Loucy (cell line): ENCODE results near the gene NOD1.

Experiments used
- H2AFZ ChIP-seq: fragments of 200-600 bp; sonication (generic); 2 replicates; pipeline ENCODE4 v1.6.0; 2016; ENCODE audit warnings: antibody characterized with exemption, mild to moderate bottlenecking, low read length, moderate library complexity
- H3F3A ChIP-seq: fragments of 200-600 bp; 2 replicates; pipeline ENCODE4 v1.6.0; 2016; ENCODE audit warnings: antibody characterized with exemption, low read depth, mild to moderate bottlenecking
- H3K27me3 ChIP-seq: fragments of 200-600 bp; sonication (generic); 2 replicates; pipeline ENCODE4 v1.6.1; 2014; ENCODE audit warnings: low read length, mild to moderate bottlenecking; ENCODE audit not compliant: insufficient read depth, poor library complexity, severe bottlenecking
- H3K36me3 ChIP-seq: fragments of 200-600 bp; sonication (generic); 2 replicates; pipeline ENCODE4 v1.6.1; 2016; ENCODE audit warnings: low read length; ENCODE audit not compliant: insufficient read depth
- H3K4me1 ChIP-seq: fragments of 200-600 bp; sonication (generic); 2 replicates; pipeline ENCODE4 v1.5.1; 2014; ENCODE audit warnings: low read length, mild to moderate bottlenecking; ENCODE audit not compliant: insufficient read depth, poor library complexity, severe bottlenecking
- H3K4me2 ChIP-seq: fragments of 200-600 bp; sonication (generic); 2 replicates; pipeline ENCODE4 v1.6.0; 2014; ENCODE audit warnings: antibody characterized with exemption, low read length, low read depth, mild to moderate bottlenecking; ENCODE audit not compliant: poor library complexity, severe bottlenecking
- H3K4me3 ChIP-seq: fragments of 200-600 bp; sonication (generic); 2 replicates; pipeline ENCODE4 v1.5.1; 2014; ENCODE audit warnings: low read length, mild to moderate bottlenecking, mixed read lengths; ENCODE audit not compliant: poor library complexity, severe bottlenecking
- H3K79me2 ChIP-seq: fragments of 200-600 bp; sonication (generic); 2 replicates; pipeline ENCODE4 v1.6.1; 2014; ENCODE audit warnings: low read length; ENCODE audit not compliant: insufficient read depth
- H3K9ac ChIP-seq: fragments of 200-600 bp; sonication (generic); 2 replicates; pipeline ENCODE4 v1.6.0; 2014; ENCODE audit warnings: mild to moderate bottlenecking, low read depth, low read length, moderate library complexity; ENCODE audit not compliant: poor library complexity, severe bottlenecking
- H3K9me2 ChIP-seq: fragments of 200-600 bp; sonication (generic); replicated peaks from 2 replicates; pipeline ENCODE4 v1.6.1; 2016; ENCODE audit warnings: low read depth, low read length, mixed read lengths
- H3K9me3 ChIP-seq: fragments of 200-600 bp; sonication (generic); 2 replicates; pipeline ENCODE4 v1.6.1; 2014; ENCODE audit warnings: mild to moderate bottlenecking, antibody characterized with exemption, low read length, low read depth; ENCODE audit not compliant: insufficient read depth
- H4K20me1 ChIP-seq: fragments of 200-600 bp; sonication (generic); 2 replicates; pipeline ENCODE4 v1.6.0; 2014; ENCODE audit warnings: antibody characterized with exemption, low read length, mild to moderate bottlenecking; ENCODE audit not compliant: insufficient read depth, poor library complexity, severe bottlenecking
- CTCF ChIP-seq: fragments of 200-600 bp; sonication (generic); conservative IDR thresholded peaks from 2 replicates; pipeline ENCODE4 v1.5.1; 2014; ENCODE audit warnings: mild to moderate bottlenecking, antibody characterized with exemption, low read length
- EZH2phosphoT487 ChIP-seq: fragments of 200-600 bp; IDR thresholded peaks from 2 replicates; pipeline ENCODE4 v1.6.1; 2018; ENCODE audit warnings: antibody characterized with exemption, mild to moderate bottlenecking, moderate library complexity, borderline replicate concordance

Gene NOD1

GRCh38 chr7:30395676-30396075 lies 82.9 kb downstream of the NOD1 start:
- Histone ChIP-seq H3K4me2 (no peak overlapping the region), H2AFZ (no peak overlapping the region), H3K9me2 (no peaks in the 10 kb centered on the region), H3K79me2 (no peaks in the 10 kb centered on the region), H3K9me3 (no peaks in the 10 kb centered on the region), H3K27me3 (no peaks in the 10 kb centered on the region), H3K36me3 (no peaks in the 10 kb centered on the region), H3K4me3 (no peak overlapping the region), H3F3A (no peaks in the 10 kb centered on the region), H3K9ac (no peak overlapping the region), H3K4me1 (no peaks in the 10 kb centered on the region), H4K20me1 (no peaks in the 10 kb centered on the region)
- TF ChIP-seq EZH2phosphoT487 (no peak), CTCF (no peak)

- no peak for TF ChIP-seq EZH2phosphoT487
- no peak for TF ChIP-seq CTCF
- no peak overlapping the region for H3K4me3 ChIP-seq
- no peak overlapping the region for H3K4me2 ChIP-seq
These were observed 86.8 kb downstream of the NOD1 start for GRCh38 chr7:30391806-30392205.

GRCh38 chr7:30390736-30391636 lies 87.6 kb downstream of the NOD1 start:
- H3K9me2 ChIP-seq = no peaks in the 10 kb centered on the region
- H3K36me3 ChIP-seq = no peaks in the 10 kb centered on the region; the same call in 1 of the 2 replicates
- no peak overlapping the region for H2AFZ ChIP-seq
- H3K79me2 ChIP-seq = no peaks in the 10 kb centered on the region
- H3K9me3 ChIP-seq = no peaks in the 10 kb centered on the region
- no peaks in the 10 kb centered on the region for H4K20me1 ChIP-seq
- no peak overlapping the region for H3K4me3 ChIP-seq
- H3K27me3 ChIP-seq = no peaks in the 10 kb centered on the region
- peaks cover 7% of the 10 kb centered on the region for H3K4me1 ChIP-seq
- no peak overlapping the region for H3K9ac ChIP-seq
- H3F3A ChIP-seq = no peaks in the 10 kb centered on the region
- H3K4me2 ChIP-seq = no peak overlapping the region
- TF ChIP-seq CTCF (no peak), EZH2phosphoT487 (no peak)

More at GRCh38 chr7:30391806-30392205, 86.8 kb downstream of the NOD1 start:
- no peaks in the 10 kb centered on the region for H3K9me2 ChIP-seq
- H3K9ac ChIP-seq = no peak overlapping the region
- no peaks in the 10 kb centered on the region for H4K20me1 ChIP-seq
- no peak overlapping the region for H2AFZ ChIP-seq
- H3K79me2 ChIP-seq = no peaks in the 10 kb centered on the region
- H3K27me3 ChIP-seq = no peaks in the 10 kb centered on the region
- no peaks in the 10 kb centered on the region for H3F3A ChIP-seq
- H3K4me1 ChIP-seq = peaks cover 7% of the 10 kb centered on the region
- H3K9me3 ChIP-seq = no peaks in the 10 kb centered on the region
- no peaks in the 10 kb centered on the region; the same call in 1 of the 2 replicates for H3K36me3 ChIP-seq
